Measurements from ENCODE around the gene RAB27A. TPM values are rescaled to one million over a fixed set of nuclear protein-coding genes. Genes with fewer than 3 reads are reported as not detected.

The RAB27A gene
- polyA plus RNA-seq, 1 of the 3 experiments (the other 2 are of a cell fraction) = 9.6 TPM

GRCh38 chr15:55234800-55235104, 54.9 kb downstream of the RAB27A start (continued):
- no peak for TF ChIP-seq USF2 (IDR thresholded peaks at IDR 0.05; ENCODE audit: borderline replicate concordance, low read depth, low read length)
- TF ChIP-seq PBX3 (IDR thresholded peaks at IDR 0.05) = no peak
- no peak for TF ChIP-seq SIN3A (IDR thresholded peaks at IDR 0.05; ENCODE audit: borderline replicate concordance, low read depth, low read length)
- TF ChIP-seq TCF12 (IDR thresholded peaks at IDR 0.05) = no peak
- no peak for TF ChIP-seq EP300 (IDR thresholded peaks at IDR 0.05; ENCODE audit: borderline replicate concordance in 1 of 2, low read depth in 1 of 2, low read length in 1 of 2)
- no peak for TF ChIP-seq YY1 (IDR thresholded peaks at IDR 0.05; ENCODE audit: low read depth)

- ChIA-PET CTCF (no interaction called here), POLR2A (no interaction called here)
- 86% methylated on average over 2 of the region's 2 CpGs for WGBS (ENCODE audit: low lambda C conversion rate)
- Histone ChIP-seq H3F3A (replicated peaks; ENCODE audit: insufficient read depth) (no peaks in the 10 kb centered on the region), H3K27ac (ENCODE audit: low read depth in 2 of 2, low read length in 1 of 2) (no peak overlapping the region), H3K36me3 (replicated peaks in 1 of 2; ENCODE audit: control insufficient read depth in 1 of 2, insufficient read depth in 2 of 2, low read length in 1 of 2) (no peaks in the 10 kb centered on the region), H3K4me3 (ENCODE audit: low read depth in 2 of 2, low read length in 1 of 2) (no peak overlapping the region), H3K79me2 (ENCODE audit: insufficient read depth) (no peaks in the 10 kb centered on the region), H3K4me2 (no peak overlapping the region), H3K9me2 (no peaks in the 10 kb centered on the region), H3K9me3 (no peaks in the 10 kb centered on the region), H3K27me3 (ENCODE audit: insufficient read depth) (no peaks in the 10 kb centered on the region), H2AFZ (ENCODE audit: low read depth) (no peak overlapping the region), H3K9ac (no peak overlapping the region), H4K20me1 (ENCODE audit: insufficient read depth) (no peaks in the 10 kb centered on the region), H3K4me1 (ENCODE audit: control insufficient read depth in 1 of 2, insufficient read depth in 2 of 2, low read depth in 1 of 2, low read length in 1 of 2) (no peaks in the 10 kb centered on the region)
- TF ChIP-seq POLR2AphosphoS5 (IDR thresholded peaks at IDR 0.05; ENCODE audit: low read depth, low read length) (no peak), SMC3 (IDR thresholded peaks at IDR 0.05; ENCODE audit: low read depth, low read length) (no peak), GATA2 (CRISPR knock-in tag; IDR thresholded peaks at IDR 0.05) (no peak), CHD2 (IDR thresholded peaks at IDR 0.05; ENCODE audit: low read length, partially characterized antibody) (no peak), JUND (IDR thresholded peaks at IDR 0.05) (no peak), EP300 (IDR thresholded peaks at IDR 0.05; ENCODE audit: borderline replicate concordance in 1 of 2, low read depth in 1 of 2, low read length in 1 of 2) (no peak)
- DNase-seq = no peak
Observed at GRCh38 chr15:55234104-55234799, 55.4 kb downstream of the RAB27A start.

- H3K27ac ChIP-seq (ENCODE audit: low read depth in 2 of 2, low read length in 1 of 2) = no peak overlapping the region
- H4K20me1 ChIP-seq (ENCODE audit: insufficient read depth) = no peaks in the 10 kb centered on the region
- H3K4me3 ChIP-seq (ENCODE audit: low read depth in 2 of 2, low read length in 1 of 2) = no peak overlapping the region
- H3K4me1 ChIP-seq (ENCODE audit: control insufficient read depth in 1 of 2, insufficient read depth in 2 of 2, low read depth in 1 of 2, low read length in 1 of 2) = no peaks in the 10 kb centered on the region
- POLR2A ChIA-PET = no interaction called here
- no peak overlapping the region for H3K9ac ChIP-seq
- no peaks in the 10 kb centered on the region for H3K27me3 ChIP-seq (ENCODE audit: insufficient read depth)
- H2AFZ ChIP-seq (ENCODE audit: low read depth) = no peak overlapping the region
- 92% methylated on average over 1 of the region's 1 CpG for WGBS (ENCODE audit: low lambda C conversion rate)
- no peak for DNase-seq
- CTCF ChIA-PET = interaction anchor here (1.1 to 1.7 kb wide), 3 partner anchors 19 to 208 kb away, joined by 3 to 5 read pairs (median 3); no protein-coding TSS in a partner anchor
- H3K4me2 ChIP-seq = no peak overlapping the region
- H3K9me2 ChIP-seq = no peaks in the 10 kb centered on the region
- no peaks in the 10 kb centered on the region for H3F3A ChIP-seq (replicated peaks; ENCODE audit: insufficient read depth)
- H3K9me3 ChIP-seq = no peaks in the 10 kb centered on the region
- H3K36me3 ChIP-seq (replicated peaks in 1 of 2; ENCODE audit: control insufficient read depth in 1 of 2, insufficient read depth in 2 of 2, low read length in 1 of 2) = peaks cover 0 to 2% of the 10 kb centered on the region in 2 experiments
- no peaks in the 10 kb centered on the region for H3K79me2 ChIP-seq (ENCODE audit: insufficient read depth)
- TF ChIP-seq NFIC (IDR thresholded peaks at IDR 0.05; ENCODE audit: borderline replicate concordance) (no peak), MEF2A (IDR thresholded peaks at IDR 0.05; ENCODE audit: borderline replicate concordance, low read depth) (no peak), USF1 (IDR thresholded peaks at IDR 0.05; ENCODE audit: borderline replicate concordance, low read depth) (no peak), CTCF (IDR thresholded peaks at IDR 0.05) (no peak), SMC3 (IDR thresholded peaks at IDR 0.05; ENCODE audit: low read depth, low read length) (no peak), CHD2 (IDR thresholded peaks at IDR 0.05; ENCODE audit: low read length, partially characterized antibody) (no peak), FOXM1 (IDR thresholded peaks at IDR 0.05; ENCODE audit: low read depth) (no peak), TCF12 (IDR thresholded peaks at IDR 0.05) (no peak), IRF3 (IDR thresholded peaks at IDR 0.05; ENCODE audit: low read depth, low read length) (no peak), RFX5 (IDR thresholded peaks at IDR 0.05; ENCODE audit: low read length) (no peak), PBX3 (IDR thresholded peaks at IDR 0.05) (no peak), FOSL2 (IDR thresholded peaks at IDR 0.05; ENCODE audit: borderline replicate concordance, low read depth) (no peak)
Observed at GRCh38 chr15:55231455-55231854, 58.2 kb downstream of the RAB27A start.
